Measurements from ENCODE around the gene PCDHB12. TPM values are rescaled to one million over a fixed set of nuclear protein-coding genes. Genes with fewer than 3 reads are reported as not detected.

The PCDHB12 gene
- total and polyA plus RNA-seq, 2 of the 13 experiments (the other 11 are each of a cell fraction or from before 2014, with no cell fraction given), result 0.03 to 0.04 TPM

DNA sequence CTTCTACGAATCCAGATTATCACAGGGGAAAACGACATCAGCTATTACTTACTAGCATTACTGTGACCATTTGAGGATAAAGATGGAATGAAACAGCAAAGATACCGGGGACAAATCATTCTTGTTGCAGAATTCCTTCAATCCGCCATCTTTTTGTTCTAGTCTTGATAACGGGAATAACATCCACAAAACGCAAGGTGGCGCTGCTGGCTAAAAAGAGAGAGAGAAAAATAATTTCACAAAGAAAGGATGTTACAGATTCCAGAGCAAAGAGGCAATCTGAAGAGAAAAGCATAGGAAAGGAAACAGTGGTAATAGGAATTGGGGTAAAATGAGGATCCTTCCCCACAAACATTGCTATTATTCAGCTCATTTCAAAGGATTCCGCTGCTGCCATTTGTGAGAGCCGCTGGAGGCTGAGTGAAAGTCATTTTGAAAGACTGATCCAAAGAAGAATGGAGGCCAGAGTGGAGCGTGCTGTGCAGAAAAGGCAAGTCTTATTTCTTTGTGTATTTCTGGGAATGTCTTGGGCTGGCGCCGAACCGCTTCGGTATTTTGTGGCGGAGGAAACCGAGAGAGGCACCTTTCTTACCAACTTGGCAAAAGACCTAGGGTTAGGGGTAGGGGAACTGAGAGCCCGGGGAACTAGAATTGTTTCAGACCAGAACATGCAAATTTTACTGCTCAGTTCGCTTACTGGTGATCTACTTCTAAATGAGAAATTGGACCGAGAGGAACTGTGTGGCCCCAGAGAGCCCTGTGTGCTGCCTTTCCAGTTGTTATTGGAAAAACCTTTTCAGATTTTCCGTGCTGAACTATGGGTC is 35.9 kb upstream of the PCDHB12 start, which contains the start of gene PCDHB7:
Gene PCDHB7, plus strand, starts transcription at position 264 of the 824 bp plus-strand sequence. Its CDS starts 192 bp downstream, at position 456.
- 23% methylated on average over 18 of the region's 20 CpGs for WGBS (ENCODE audit: low lambda C conversion rate)
- TF ChIP-seq DNMT3B (CRISPR knock-in tag; conservative IDR thresholded peaks at IDR 0.05) (no peak), CTCF (CRISPR knock-in tag; IDR thresholded peaks at IDR 0.05) (peak; percentile 65), YY1 (IDR thresholded peaks at IDR 0.05; ENCODE audit: insufficient read depth, insufficient replicate concordance, low read depth, low read length) (peak; percentile 17), KLF6 (CRISPR knock-in tag; IDR thresholded peaks at IDR 0.05) (no peak), ZFAT (CRISPR knock-in tag; conservative IDR thresholded peaks at IDR 0.05) (no peak), ZNF776 (CRISPR knock-in tag; IDR thresholded peaks at IDR 0.05) (no peak), STAG1 (CRISPR knock-in tag; IDR thresholded peaks at IDR 0.05) (peak; percentile 21; the same call in 1 of the 2 replicates), ZSCAN29 (CRISPR knock-in tag; conservative IDR thresholded peaks at IDR 0.05) (no peak), SMC3 (IDR thresholded peaks at IDR 0.05; ENCODE audit: low read length) (0 out of 2 replicates have a peak, but pooled peaks have one; percentile 11), NCOA5 (CRISPR knock-in tag; IDR thresholded peaks at IDR 0.05) (no peak), FUBP1 (CRISPR knock-in tag; IDR thresholded peaks at IDR 0.05; ENCODE audit: borderline replicate concordance) (no peak), ZBTB33 (CRISPR knock-in tag; IDR thresholded peaks at IDR 0.05) (0 out of 2 replicates have a peak, but pooled peaks have one; percentile 12), XRCC5 (optimal IDR thresholded peaks at IDR 0.05; ENCODE audit: low read length) (no peak)
- TF ChIP-seq, protein P1, sequence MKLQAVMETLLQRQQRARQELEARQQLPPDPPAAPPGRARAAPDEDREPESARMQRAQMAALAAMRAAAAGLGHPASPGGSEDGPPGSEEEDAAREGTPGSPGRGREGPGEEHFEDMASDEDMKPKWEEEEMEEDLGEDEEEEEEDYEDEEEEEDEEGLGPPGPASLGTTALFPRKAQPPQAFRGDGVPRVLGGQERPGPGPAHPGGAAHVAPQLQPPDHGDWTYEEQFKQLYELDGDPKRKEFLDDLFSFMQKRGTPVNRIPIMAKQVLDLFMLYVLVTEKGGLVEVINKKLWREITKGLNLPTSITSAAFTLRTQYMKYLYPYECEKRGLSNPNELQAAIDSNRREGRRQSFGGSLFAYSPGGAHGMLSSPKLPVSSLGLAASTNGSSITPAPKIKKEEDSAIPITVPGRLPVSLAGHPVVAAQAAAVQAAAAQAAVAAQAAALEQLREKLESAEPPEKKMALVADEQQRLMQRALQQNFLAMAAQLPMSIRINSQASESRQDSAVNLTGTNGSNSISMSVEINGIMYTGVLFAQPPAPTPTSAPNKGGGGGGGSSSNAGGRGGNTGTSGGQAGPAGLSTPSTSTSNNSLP (IDR thresholded peaks at IDR 0.05; ENCODE audit: low read depth, low read length), result 0 out of 2 replicates have a peak, but pooled peaks have one; percentile 23
- H3K36me3 ChIP-seq (replicated peaks in 1 of 2; ENCODE audit: control insufficient read depth in 1 of 2, insufficient read depth in 2 of 2, low read length in 2 of 2), result no peaks in the 10 kb centered on the region
- in situ Hi-C loops (cut with HindIII; ENCODE audit: extremely low pct_ligation_motif_present, low pct_unique_long_range_greater_than_20kb) (no loop called here), intact Hi-C loops (cut with micrococcal nuclease; ENCODE audit: unreplicated experiment) (no loop called here)
- H3K9ac ChIP-seq (ENCODE audit: insufficient read depth, low read depth, low read length), result no peak within 1 kb of the TSS
- ATAC-seq (no peak), DNase-seq (ENCODE audit: low spot score) (peak; percentile 36), FAIRE-seq (no peak)
- no peaks in the 10 kb centered on the region; a peak in 1 of 5 replicates for H3K27me3 ChIP-seq (ENCODE audit: control insufficient read depth in 1 of 2, insufficient read depth in 2 of 2, low read length in 2 of 2)
- ChIA-PET POLR2A (no interaction called here), CTCF (ENCODE audit: low intra/inter-chr PET ratio, low total read pairs) (interaction anchor here (1.3 kb wide), 1 partner anchor 78 kb away, joined by 5 read pairs; the partner anchor contains the start of gene PCDHB2)
- H3K4me2 ChIP-seq (ENCODE audit: low read depth, low read length), result peak within 1 kb of the TSS; percentile 48
- no TSS peak for BruUV-seq (replicated peaks)
- H2AFZ ChIP-seq (ENCODE audit: low read length), result peak within 1 kb of the TSS; percentile 45
- no peaks in the 10 kb centered on the region for H3K4me1 ChIP-seq (ENCODE audit: insufficient read depth, low read length)
- no peak within 1 kb of the TSS for H3K27ac ChIP-seq (ENCODE audit: extremely low read length, insufficient read depth, low read length)
- H3K79me2 ChIP-seq (ENCODE audit: insufficient read depth, low read length), result no peaks in the 10 kb centered on the region
- H4K20me1 ChIP-seq (ENCODE audit: insufficient read depth, low read length), result no peaks in the 10 kb centered on the region
- H3K9me3 ChIP-seq (ENCODE audit: low read length), result no peaks in the 10 kb centered on the region
- H3K4me3 ChIP-seq (replicated peaks in 1 of 3; ENCODE audit: insufficient read depth in 1 of 3, low read depth in 2 of 3, low read length in 3 of 3), result no peak within 1 kb of the TSS
